ENCODE measurements around the gene PTPRM.

PTPRM gene

GRCh38 chr18:7895346-7895745 lies 328.2 kb downstream of the PTPRM start:
- Histone ChIP-seq H3K9ac (ENCODE audit: low read depth, low read length, poor library complexity, severe bottlenecking) (no peak overlapping the region), H3K27me3 (ENCODE audit: insufficient read depth, low read length, poor library complexity, severe bottlenecking) (no peaks in the 10 kb centered on the region), H3K9me3 (ENCODE audit: insufficient read depth, low read depth, low read length) (no peaks in the 10 kb centered on the region), H3K9me2 (replicated peaks; ENCODE audit: low read depth, low read length) (no peaks in the 10 kb centered on the region), H3K79me2 (ENCODE audit: insufficient read depth, low read length) (no peaks in the 10 kb centered on the region), H3K4me2 (ENCODE audit: low read depth, low read length, poor library complexity, severe bottlenecking) (no peak overlapping the region), H3F3A (ENCODE audit: low read depth) (no peaks in the 10 kb centered on the region), H2AFZ (ENCODE audit: low read length) (no peak overlapping the region), H4K20me1 (ENCODE audit: insufficient read depth, low read length, poor library complexity, severe bottlenecking) (no peaks in the 10 kb centered on the region), H3K36me3 (ENCODE audit: insufficient read depth, low read length) (no peaks in the 10 kb centered on the region), H3K4me3 (ENCODE audit: low read length, poor library complexity, severe bottlenecking) (no peak overlapping the region), H3K4me1 (ENCODE audit: insufficient read depth, low read length, poor library complexity, severe bottlenecking) (no peaks in the 10 kb centered on the region)
- no peak for TF ChIP-seq CTCF (conservative IDR thresholded peaks at IDR 0.05; ENCODE audit: low read length)
- no peak for TF ChIP-seq EZH2phosphoT487 (IDR thresholded peaks at IDR 0.05; ENCODE audit: borderline replicate concordance)

GRCh38 chr18:7896161-7896560 lies 329.0 kb downstream of the PTPRM start:
- no peak overlapping the region for H3K4me2 ChIP-seq (ENCODE audit: low read depth, low read length, poor library complexity, severe bottlenecking)
- H4K20me1 ChIP-seq (ENCODE audit: insufficient read depth, low read length, poor library complexity, severe bottlenecking) = no peaks in the 10 kb centered on the region
- no peaks in the 10 kb centered on the region for H3K4me1 ChIP-seq (ENCODE audit: insufficient read depth, low read length, poor library complexity, severe bottlenecking)
- H3K27me3 ChIP-seq (ENCODE audit: insufficient read depth, low read length, poor library complexity, severe bottlenecking) = no peaks in the 10 kb centered on the region
- H3K9me3 ChIP-seq (ENCODE audit: insufficient read depth, low read depth, low read length) = no peaks in the 10 kb centered on the region
- H3K9ac ChIP-seq (ENCODE audit: low read depth, low read length, poor library complexity, severe bottlenecking) = no peak overlapping the region
- TF ChIP-seq CTCF (conservative IDR thresholded peaks at IDR 0.05; ENCODE audit: low read length) (no peak), EZH2phosphoT487 (IDR thresholded peaks at IDR 0.05; ENCODE audit: borderline replicate concordance) (no peak)
- H3K79me2 ChIP-seq (ENCODE audit: insufficient read depth, low read length) = no peaks in the 10 kb centered on the region
- no peak overlapping the region for H3K4me3 ChIP-seq (ENCODE audit: low read length, poor library complexity, severe bottlenecking)
- H3K36me3 ChIP-seq (ENCODE audit: insufficient read depth, low read length) = no peaks in the 10 kb centered on the region
- H3K9me2 ChIP-seq (replicated peaks; ENCODE audit: low read depth, low read length) = no peaks in the 10 kb centered on the region
- H2AFZ ChIP-seq (ENCODE audit: low read length) = no peak overlapping the region
- H3F3A ChIP-seq (ENCODE audit: low read depth) = no peaks in the 10 kb centered on the region

GRCh38 chr18:7896805-7897518 lies 329.8 kb downstream of the PTPRM start:
- Histone ChIP-seq H3K79me2 (ENCODE audit: insufficient read depth, low read length) (no peaks in the 10 kb centered on the region), H3K4me1 (ENCODE audit: insufficient read depth, low read length, poor library complexity, severe bottlenecking) (no peaks in the 10 kb centered on the region), H3K4me3 (ENCODE audit: low read length, poor library complexity, severe bottlenecking) (no peak overlapping the region), H3K36me3 (ENCODE audit: insufficient read depth, low read length) (no peaks in the 10 kb centered on the region), H3K9ac (ENCODE audit: low read depth, low read length, poor library complexity, severe bottlenecking) (no peak overlapping the region), H3K9me3 (ENCODE audit: insufficient read depth, low read depth, low read length) (no peaks in the 10 kb centered on the region), H4K20me1 (ENCODE audit: insufficient read depth, low read length, poor library complexity, severe bottlenecking) (no peaks in the 10 kb centered on the region), H3K27me3 (ENCODE audit: insufficient read depth, low read length, poor library complexity, severe bottlenecking) (no peaks in the 10 kb centered on the region), H3K4me2 (ENCODE audit: low read depth, low read length, poor library complexity, severe bottlenecking) (no peak overlapping the region), H3F3A (ENCODE audit: low read depth) (no peaks in the 10 kb centered on the region), H3K9me2 (replicated peaks; ENCODE audit: low read depth, low read length) (no peaks in the 10 kb centered on the region), H2AFZ (ENCODE audit: low read length) (no peak overlapping the region)
- TF ChIP-seq CTCF (conservative IDR thresholded peaks at IDR 0.05; ENCODE audit: low read length) = no peak
- TF ChIP-seq EZH2phosphoT487 (IDR thresholded peaks at IDR 0.05; ENCODE audit: borderline replicate concordance) = no peak

Measured in Loucy (cell line).